Fibroblast of skin of right quadriceps (primary cell): ENCODE measurements around the gene RPL31.
A peak's percentile ranks its signal among the peaks of the same experiment; 100 is the strongest.
"Not testable (repeated sequence)": the region's sequence is repeated elsewhere in the genome, so short reads cannot be mapped to it uniquely, and the experiment has no call there.

Experiments
- DNase-seq: peaks from one replicate; pipeline ENCODE4 v3.0.0-alpha.2; 2013

The RPL31 gene

DNA sequence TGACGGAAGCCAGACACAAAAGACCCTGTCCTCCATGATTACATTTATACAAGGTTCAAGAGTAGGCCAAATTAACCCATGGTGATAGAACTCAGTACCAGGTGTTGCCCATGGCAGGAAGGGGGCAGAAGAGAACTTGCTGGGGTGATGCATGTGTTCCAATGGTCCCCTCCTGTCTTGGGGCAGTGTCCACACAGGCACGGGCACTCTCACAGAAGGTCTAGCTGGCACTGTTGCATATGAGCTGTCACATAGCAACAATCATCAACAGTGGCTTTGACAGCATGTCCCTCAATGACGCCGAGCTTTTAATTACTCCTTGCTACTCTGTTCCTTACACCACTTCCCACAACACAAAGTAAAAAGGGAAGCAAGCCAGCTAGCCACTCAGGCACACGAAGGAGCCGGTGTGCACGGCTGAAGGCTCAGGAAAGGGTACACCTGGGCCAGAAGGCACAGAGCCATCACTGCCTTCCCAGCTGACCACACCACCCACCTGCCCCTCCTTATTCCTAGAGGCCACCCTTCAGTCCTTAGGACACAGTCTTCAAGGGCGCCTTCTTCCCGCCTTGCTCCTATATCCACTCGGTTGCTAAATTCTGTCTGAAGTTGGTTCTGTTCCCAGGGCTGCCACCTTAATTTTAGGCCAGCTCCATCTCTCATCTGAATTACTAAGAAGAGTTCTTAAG, 28.9 kb downstream of the RPL31 start:
- no peak for DNase-seq

DNA sequence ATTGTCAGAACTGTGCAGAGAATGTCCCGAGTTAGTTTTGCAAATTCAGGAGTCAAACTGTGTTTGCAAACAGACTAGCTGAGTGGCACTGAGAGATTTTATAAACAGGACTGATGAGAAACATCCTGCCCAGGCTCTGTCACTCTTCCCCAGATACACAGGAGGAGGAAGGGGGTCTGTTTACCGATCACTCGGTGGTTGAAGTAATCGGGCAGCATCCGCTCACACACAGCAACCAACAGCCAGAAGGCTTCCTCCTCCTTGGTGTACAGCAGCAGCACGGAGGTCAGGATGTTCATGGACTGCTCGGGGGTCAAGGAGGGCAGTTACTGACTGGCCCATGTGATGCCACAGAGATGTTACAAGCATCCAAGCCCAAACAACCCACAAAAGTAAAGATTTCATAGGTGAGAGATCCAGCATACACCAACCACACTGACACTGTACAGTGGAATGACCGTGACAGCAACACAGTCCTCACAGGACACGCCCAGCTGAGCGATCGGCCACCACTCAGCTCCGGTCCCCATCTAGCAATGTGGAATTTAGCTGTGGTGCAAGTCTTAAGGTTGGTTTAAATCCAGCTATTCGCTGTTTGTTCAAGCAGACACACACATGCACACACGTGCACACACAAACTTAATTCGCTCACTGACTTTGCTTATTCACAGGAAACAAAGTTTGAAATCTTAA, 30.1 kb downstream of the RPL31 start:
- DNase-seq = no peak

DNA sequence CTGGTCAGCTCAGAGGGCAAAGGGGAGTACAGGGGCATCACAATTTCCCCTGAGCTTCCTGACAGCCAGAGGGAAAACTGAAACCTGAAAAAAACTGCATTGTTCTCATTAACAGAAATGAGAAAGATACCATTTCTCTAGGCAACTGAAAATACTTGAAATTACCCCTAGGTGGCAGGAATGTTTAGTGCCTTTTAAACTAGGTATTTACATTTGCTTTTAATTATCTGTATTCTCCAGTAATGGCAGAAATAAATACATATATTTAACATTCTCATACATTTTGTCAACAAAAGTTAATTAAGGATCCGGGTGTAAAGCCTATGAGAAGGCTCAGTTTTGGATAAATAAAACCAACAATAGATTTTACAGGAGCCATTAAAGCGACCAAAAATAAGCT, 34.5 kb downstream of the RPL31 start:
- DNase-seq = peak; percentile 41

DNA sequence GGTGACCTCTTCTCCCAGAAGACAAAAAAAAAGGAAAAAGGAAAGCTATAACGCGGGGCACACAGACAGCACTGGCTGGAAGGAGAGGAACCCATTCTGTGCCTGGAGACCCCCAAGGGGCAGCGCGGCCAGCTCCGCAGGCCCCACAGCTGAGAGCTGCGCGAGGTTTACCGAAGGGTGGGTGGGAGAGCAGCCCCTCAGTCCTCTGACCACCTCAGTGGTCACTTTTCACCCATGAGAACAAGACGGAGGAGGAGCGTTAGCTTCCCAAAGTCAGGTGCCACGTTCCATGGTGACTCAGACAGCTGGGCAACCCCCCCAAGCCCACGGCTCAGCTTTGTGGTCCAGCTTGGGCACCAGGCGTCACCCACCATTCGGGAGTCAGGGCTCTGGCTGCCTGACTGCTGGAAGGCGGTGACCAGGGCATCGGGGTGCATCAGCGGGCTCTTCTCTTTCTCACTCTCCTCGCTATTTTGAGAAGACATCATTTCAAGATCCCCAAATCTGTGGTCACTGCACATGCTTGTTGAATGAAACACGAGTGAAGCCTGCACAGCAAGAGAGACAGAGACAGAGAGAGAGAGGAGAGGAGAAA, 35.2 kb downstream of the RPL31 start:
- DNase-seq = no peak

DNA sequence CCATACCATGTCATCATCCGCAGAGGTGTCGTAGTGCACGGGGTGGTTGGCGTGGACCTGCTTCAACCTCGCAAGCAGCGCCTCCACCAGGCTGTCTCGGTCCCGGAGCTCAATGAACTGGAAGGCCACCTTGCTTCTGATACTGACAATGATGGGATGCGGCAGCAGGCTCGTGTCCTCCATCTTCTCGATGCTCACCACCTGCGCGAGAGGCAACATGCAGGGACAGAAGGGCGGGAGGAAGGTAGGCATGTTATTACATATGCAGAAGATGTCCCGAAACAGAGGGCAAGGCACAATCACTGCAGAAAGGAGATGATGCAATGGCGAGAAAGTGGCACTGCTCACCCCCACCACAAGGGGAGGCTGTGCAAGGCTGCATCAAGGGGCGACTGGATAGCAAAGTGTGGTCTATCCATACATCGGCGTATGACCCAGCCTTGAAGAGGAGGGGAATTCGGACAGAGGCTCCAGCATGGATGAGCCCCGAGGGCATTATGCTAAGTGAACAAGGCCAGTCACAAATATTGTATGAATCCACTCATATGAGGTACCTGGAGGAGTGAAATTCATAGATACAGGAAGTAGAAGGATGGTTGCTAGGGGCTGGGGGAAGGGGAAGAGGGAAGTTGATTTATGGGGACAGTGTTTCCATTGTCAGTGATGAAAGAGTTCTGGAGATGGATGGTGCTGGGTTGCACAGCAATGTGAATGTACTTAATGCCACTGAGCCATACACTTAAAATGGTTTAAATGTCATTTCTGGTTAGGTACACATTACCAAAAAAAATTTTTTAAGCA, 36.6 kb downstream of the RPL31 start:
- DNase-seq = no peak

DNA sequence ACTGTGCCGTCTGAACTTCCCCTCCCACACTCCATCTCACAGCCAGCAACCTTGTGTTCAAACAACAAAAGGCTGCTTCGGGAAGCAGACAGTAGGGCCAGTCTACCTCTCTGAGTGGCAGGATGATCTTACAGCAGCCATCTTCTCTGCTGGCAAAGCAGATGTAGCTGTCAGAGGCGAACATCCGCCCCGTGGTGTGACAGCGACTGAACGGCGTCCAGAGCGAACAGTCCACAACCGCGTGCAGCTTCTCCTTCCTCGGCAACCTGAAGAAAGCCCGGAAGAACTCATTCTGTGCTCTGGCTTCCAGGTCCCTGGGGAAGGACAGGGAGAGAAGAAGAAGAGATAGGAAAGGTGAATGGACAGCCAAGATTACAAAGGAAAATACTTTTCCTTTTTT, 38.0 kb downstream of the RPL31 start:
- DNase-seq = no peak

DNA sequence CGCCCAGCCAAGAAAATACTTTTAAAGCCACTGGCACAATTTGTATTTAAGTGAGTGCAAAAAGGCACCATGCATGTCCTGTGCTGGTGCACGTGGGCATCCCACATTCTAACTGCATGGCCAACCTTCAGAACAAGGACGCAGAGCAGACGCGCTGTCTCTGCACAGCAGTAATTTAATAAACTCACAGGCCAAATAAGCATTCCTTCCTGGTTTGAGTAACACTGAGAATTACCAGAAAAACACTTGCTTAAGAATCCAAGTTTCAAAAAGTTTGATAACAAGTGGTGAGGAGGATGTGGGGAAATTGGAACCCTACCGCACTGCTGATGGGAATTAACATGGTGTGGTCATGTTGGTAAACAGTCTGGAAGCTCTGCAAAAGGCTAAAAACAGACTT, 38.7 kb downstream of the RPL31 start:
- DNase-seq = no peak

DNA sequence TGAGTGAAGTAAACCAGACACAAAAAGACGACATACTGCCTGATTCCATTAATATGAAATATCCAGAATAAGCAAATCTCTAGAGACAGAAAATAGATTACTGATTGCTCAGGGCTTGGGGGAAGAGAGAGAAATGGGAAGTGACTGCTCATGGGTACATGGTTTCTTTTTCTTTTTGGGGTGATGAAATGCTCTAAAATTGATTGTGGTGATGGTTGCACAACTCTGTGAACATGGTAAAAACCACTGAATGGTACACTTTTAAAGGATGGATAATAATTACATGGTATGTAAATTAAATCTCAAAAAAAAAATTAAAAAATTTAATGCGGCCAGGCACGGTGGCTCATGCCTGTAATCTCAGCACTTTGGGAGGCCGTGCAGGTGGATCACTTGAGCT, 39.3 kb downstream of the RPL31 start:
- DNase-seq = peak; percentile 9

DNA sequence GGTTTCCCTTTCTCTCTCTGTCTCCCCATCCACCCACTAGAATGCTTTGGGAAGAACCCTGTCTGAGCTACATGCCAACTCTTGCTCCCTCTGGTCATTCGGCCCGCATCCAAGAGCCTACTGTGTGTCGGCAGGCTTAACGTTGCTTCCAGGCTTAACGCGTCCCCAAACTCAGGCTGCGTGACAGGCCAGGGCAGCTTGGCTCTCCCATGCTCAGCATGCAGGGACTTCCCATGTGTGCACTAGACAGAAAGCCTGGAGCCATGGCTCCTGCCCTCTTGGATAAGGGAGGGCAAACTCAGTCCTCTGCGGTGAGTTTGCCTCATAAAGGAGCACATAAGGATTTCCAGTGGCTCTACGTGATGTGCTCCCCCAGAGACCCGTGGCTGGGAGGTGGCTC, 43.2 kb downstream of the RPL31 start:
- no peak for DNase-seq

DNA sequence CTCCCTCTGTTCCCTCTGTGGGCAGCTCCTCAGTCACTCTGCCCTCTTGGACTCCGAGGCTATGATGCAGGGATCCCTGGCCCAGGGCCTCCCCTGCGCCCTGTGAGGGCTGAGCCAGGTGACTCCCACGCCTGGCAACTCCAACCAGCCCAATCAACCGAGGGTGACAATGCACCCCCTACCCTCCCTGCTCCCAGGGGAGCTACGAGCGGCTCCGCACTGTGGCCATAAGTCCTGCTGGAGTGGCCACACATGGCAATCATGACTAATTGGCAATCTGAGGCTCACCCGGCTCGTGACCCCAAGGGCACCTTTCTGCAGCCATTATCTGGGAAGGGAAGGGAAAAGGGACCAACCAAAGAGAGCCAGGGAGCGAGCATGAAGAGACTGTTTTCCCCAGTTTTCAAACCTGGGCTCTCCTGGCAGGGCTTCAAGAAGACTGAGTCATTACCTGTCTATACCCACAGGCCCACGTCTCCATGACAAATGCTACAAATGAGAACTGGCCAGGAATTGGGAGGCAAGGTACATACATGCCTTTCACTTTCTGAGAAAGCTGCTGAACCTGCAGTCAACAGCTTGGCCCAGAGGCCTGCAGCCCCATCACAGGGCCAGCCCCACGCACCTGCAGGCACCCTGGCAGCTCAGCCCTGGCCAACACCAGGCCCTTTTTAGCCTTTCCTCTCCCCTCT, 45.1 kb downstream of the RPL31 start:
- no peak for DNase-seq

DNA sequence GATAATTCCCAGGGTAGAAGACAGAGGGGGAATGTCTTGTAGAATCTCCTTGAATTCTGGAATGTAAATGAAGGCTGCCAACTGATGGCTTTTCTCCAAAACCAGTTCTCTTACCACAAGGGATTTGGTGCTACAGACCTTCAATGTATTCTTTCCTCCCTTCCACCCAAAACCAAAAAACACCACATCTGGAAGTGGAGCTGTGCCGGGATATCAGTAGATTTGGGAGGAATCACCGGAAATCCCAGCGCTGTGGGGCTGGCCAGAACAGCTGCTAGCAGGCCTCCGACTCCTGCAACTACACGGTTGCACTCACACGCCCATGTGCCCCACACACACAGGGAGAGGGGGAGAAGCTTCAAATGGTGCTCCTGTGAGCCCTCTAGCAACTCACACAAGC, 45.7 kb downstream of the RPL31 start:
- no peak for DNase-seq

DNA sequence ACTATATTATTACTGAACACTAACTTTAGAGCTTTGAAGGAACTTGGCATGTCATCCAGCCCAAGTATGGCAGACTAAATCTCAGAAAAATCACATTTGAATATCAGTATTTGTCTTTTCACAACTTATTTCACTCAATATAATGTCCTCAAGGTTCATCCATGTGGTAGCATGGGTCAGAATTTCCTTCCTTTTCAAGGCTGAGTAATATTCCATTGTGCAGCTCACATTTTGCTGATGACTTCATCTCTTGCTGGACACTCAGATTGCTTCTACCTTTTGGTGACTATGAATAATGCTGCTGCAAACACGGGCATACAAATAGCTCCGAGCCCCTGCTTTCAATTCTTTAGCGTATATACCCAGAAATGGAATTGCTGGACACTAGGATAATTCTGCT, 46.7 kb downstream of the RPL31 start:
- no peak for DNase-seq

DNA sequence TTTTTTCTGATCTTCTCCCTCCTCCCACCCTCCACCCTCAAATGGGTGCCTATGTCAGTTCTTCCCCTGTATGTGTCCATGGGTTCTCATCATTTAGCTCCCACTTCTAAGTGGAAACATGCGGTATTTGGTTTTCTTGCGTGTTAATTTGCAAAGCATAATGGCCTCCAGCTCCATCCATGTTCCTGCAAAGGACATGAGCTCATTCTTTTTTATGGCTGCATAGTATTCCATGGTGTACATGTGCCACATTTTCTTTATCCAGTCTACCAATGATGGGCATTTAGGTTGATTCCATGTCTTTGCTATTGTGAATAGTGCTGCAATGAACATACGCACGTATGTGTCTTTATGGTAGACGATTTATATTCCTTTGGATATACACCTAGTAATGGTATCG, 48.8 kb downstream of the RPL31 start:
- not testable (repeated sequence) for DNase-seq

DNA sequence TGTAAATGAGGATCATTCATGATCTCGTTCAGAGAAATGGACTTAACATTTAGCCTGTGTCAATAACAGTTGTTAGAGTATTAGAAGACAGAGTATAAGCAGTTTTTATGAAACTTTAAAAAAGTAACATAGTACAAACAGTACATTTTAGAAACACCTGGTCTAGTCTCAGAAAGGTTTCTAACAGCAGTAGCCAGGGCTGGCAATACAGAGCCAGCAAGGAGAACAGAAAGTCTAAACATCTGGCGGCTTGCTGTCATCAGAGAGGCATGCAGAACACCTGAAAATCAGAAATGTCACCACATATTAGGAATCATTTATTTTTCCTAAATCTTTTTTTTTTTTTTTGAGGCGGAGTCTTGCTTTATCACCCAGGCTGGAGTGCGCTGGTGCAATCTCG, 50.1 kb downstream of the RPL31 start:
- DNase-seq = no peak

DNA sequence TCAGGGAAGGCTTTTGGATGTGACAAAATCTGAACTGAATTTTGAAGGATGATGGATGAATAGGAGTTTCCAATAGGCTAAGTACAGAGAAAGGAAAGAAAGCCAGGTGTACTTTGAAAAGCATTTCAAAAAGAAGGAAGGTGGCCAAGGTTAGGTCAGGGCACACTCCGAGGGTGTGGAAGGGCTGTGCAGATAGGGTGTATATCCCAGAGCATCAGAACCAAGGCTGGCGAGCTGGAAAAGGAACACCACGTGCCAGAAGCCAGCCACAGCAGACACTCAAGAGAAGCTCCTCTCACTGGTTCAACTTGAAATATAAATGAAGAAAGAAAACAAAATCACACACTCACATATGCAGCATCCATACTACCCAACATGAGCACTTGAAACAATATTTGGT, 51.0 kb downstream of the RPL31 start:
- no peak for DNase-seq
